H9 (cell line): ENCODE results near the gene RUSF1. TPM values are rescaled to one million over a fixed set of nuclear protein-coding genes. Genes with fewer than 3 reads are reported as not detected.

Source experiments
- DNase-seq: peaks from one replicate; pipeline ENCODE4 v3.0.0-alpha.2; 2017
- H2AFZ ChIP-seq: one replicate; pipeline ENCODE4 v1.6.1; 2013; ENCODE audit warnings: mild to moderate bottlenecking, low read length, control low read depth, moderate library complexity
- H2AK5ac ChIP-seq: 2 replicates; pipeline ENCODE4 v1.6.1; 2013; ENCODE audit warnings: low read length, control low read depth, mixed read lengths; ENCODE audit not compliant: insufficient read length
- H2BK120ac ChIP-seq: one replicate; pipeline ENCODE4 v1.6.1; 2013; ENCODE audit warnings: low read depth, mild to moderate bottlenecking, low read length, control low read depth, inconsistent platforms; ENCODE audit not compliant: poor library complexity, severe bottlenecking
- H2BK12ac ChIP-seq: 2 replicates; pipeline ENCODE4 v1.6.1; 2013; ENCODE audit warnings: low read length, control low read depth, mixed read lengths, low read depth; ENCODE audit not compliant: insufficient read length
- H2BK15ac ChIP-seq: 2 replicates; pipeline ENCODE4 v1.6.1; 2013; ENCODE audit warnings: low read depth, low read length, control low read depth
- H2BK20ac ChIP-seq: one replicate; pipeline ENCODE4 v1.6.1; 2013; ENCODE audit warnings: low read depth, mild to moderate bottlenecking, low read length, control low read depth, inconsistent platforms; ENCODE audit not compliant: poor library complexity, severe bottlenecking
- H2BK5ac ChIP-seq: 2 replicates; pipeline ENCODE4 v1.6.1; 2013; ENCODE audit warnings: low read length, control low read depth, mixed read lengths; ENCODE audit not compliant: insufficient read length
- H3K14ac ChIP-seq: 2 replicates; pipeline ENCODE4 v1.6.1; 2013; ENCODE audit warnings: low read length, control low read depth; ENCODE audit not compliant: insufficient read depth
- H3K18ac ChIP-seq: 2 replicates; pipeline ENCODE4 v1.6.1; 2013; ENCODE audit warnings: low read depth, mild to moderate bottlenecking, mixed read lengths, low read length, control low read depth; ENCODE audit not compliant: insufficient read length
- H3K23ac ChIP-seq: 2 replicates; pipeline ENCODE4 v1.6.1; 2013; ENCODE audit warnings: low read length, control low read depth, mixed read lengths, low read depth; ENCODE audit not compliant: insufficient read length
- H3K23me2 ChIP-seq: 2 replicates; pipeline ENCODE4 v1.6.1; 2013; ENCODE audit warnings: low read depth, mild to moderate bottlenecking, mixed read lengths, low read length, control low read depth; ENCODE audit not compliant: insufficient read length, poor library complexity, severe bottlenecking
- H3K27ac ChIP-seq: 2 replicates; pipeline ENCODE4 v1.5.1; 2013; ENCODE audit warnings: low read length, control low read depth, mixed read lengths, low read depth; ENCODE audit not compliant: insufficient read length
- H3K27me3 ChIP-seq: 2 replicates; pipeline ENCODE4 v1.6.1; 2013; ENCODE audit warnings: low read length, control low read depth, inconsistent platforms; ENCODE audit not compliant: insufficient read depth
- H3K4ac ChIP-seq: 2 replicates; pipeline ENCODE4 v1.6.1; 2013; ENCODE audit warnings: low read depth, mild to moderate bottlenecking, control low read depth, inconsistent platforms, low read length, moderate library complexity
- H3K4me1 ChIP-seq: 2 replicates; pipeline ENCODE4 v1.6.1; 2013; ENCODE audit warnings: low read length, control low read depth, inconsistent platforms; ENCODE audit not compliant: insufficient read depth
- H3K4me2 ChIP-seq: 2 replicates; pipeline ENCODE4 v1.6.1; 2013; ENCODE audit warnings: low read length, control low read depth, mixed read lengths; ENCODE audit not compliant: insufficient read length, insufficient read depth
- H3K56ac ChIP-seq: 2 replicates; pipeline ENCODE4 v1.6.1; 2013; ENCODE audit warnings: low read depth, mild to moderate bottlenecking, mixed read lengths, low read length, control low read depth; ENCODE audit not compliant: insufficient read length
- H3K79me1 ChIP-seq: 2 replicates; pipeline ENCODE4 v1.6.1; 2013; ENCODE audit warnings: low read depth, mild to moderate bottlenecking, moderate library complexity, low read length, control low read depth, inconsistent platforms; ENCODE audit not compliant: insufficient read depth, poor library complexity, severe bottlenecking
- H3K79me2 ChIP-seq: 2 replicates; pipeline ENCODE4 v1.6.1; 2013; ENCODE audit warnings: low read length, control low read depth, inconsistent platforms; ENCODE audit not compliant: insufficient read depth
- H3K9ac ChIP-seq: 2 replicates; pipeline ENCODE4 v1.6.1; 2013; ENCODE audit warnings: low read length, control low read depth, mixed read lengths; ENCODE audit not compliant: insufficient read length; ENCODE audit errors: extremely low read depth
- H3K9me3 ChIP-seq: one replicate; pipeline ENCODE4 v1.6.1; 2013; ENCODE audit warnings: low read depth, low read length, inconsistent platforms; ENCODE audit not compliant: control insufficient read depth
- H3T11ph ChIP-seq: one replicate; pipeline ENCODE4 v1.6.1; 2013; ENCODE audit warnings: mild to moderate bottlenecking, low read length, control low read depth, inconsistent platforms
- H4K20me1 ChIP-seq: one replicate; pipeline ENCODE4 v1.6.1; 2013; ENCODE audit not compliant: control insufficient read depth, insufficient read length, insufficient read depth
- H4K5ac ChIP-seq: 2 replicates; pipeline ENCODE4 v1.6.1; 2013; ENCODE audit warnings: low read depth, mild to moderate bottlenecking, mixed read lengths, low read length, control low read depth; ENCODE audit not compliant: insufficient read length
- H4K8ac ChIP-seq: replicated peaks from 2 replicates; pipeline ENCODE4 v1.6.1; 2013; ENCODE audit warnings: low read length, control low read depth, mixed read lengths, low read depth; ENCODE audit not compliant: insufficient read length
- H4K91ac ChIP-seq: 2 replicates; pipeline ENCODE4 v1.6.1; 2013; ENCODE audit warnings: low read depth, mild to moderate bottlenecking, moderate library complexity, mixed read lengths, low read length, control low read depth; ENCODE audit not compliant: insufficient read length
- H3K27ac Mint-ChIP-seq, 3 experiments: 2 replicates in 2 of 3; 3 replicates in 1 of 3; pipeline ENCODE4 v1.8.0; 2020 to 2021; ENCODE audit warnings: mixed read lengths in 3 of 3, mild to moderate bottlenecking in 1 of 3, moderate library complexity in 1 of 3
- H3K27me3 Mint-ChIP-seq: 2 replicates; pipeline ENCODE4 v1.8.0; 2021; ENCODE audit warnings: low read depth, mild to moderate bottlenecking, moderate library complexity, mixed read lengths
- H3K36me3 Mint-ChIP-seq, 3 experiments: 2 replicates in 2 of 3; 3 replicates in 1 of 3; pipeline ENCODE4 v1.8.0; 2020 to 2021; ENCODE audit warnings: low read depth in 3 of 3, mixed read lengths in 3 of 3; ENCODE audit not compliant: insufficient read depth in 1 of 3
- H3K4me1 Mint-ChIP-seq, 2 experiments: 2 replicates each; pipeline ENCODE4 v1.8.0; 2020; ENCODE audit warnings: mixed read lengths in 2 of 2
- H3K4me3 Mint-ChIP-seq, 2 experiments: 2 replicates in 1 of 2; 3 replicates in 1 of 2; pipeline ENCODE4 v1.8.0; 2020 to 2021; ENCODE audit warnings: mild to moderate bottlenecking in 2 of 2, mixed read lengths in 2 of 2, moderate library complexity in 1 of 2
- H3K9me3 Mint-ChIP-seq, 2 experiments: 2 replicates in 1 of 2; 3 replicates in 1 of 2; pipeline ENCODE4 v1.8.0; 2020; ENCODE audit warnings: mild to moderate bottlenecking in 2 of 2, mixed read lengths in 2 of 2, moderate library complexity in 1 of 2
- CTCF ChIP-seq: fragments of 200-600 bp; sonication (generic); conservative IDR thresholded peaks from 3 replicates; pipeline ENCODE4 v1.8.0; 2021; ENCODE audit warnings: antibody characterized with exemption, mild to moderate bottlenecking
- WGBS: extraction: QIAGEN DNeasy Blood & Tissue Kit; methylation state at CpG from one replicate; pipeline ENCODE4 v1.1.7; 2013; ENCODE audit warnings: missing lambda C conversion rate, low lambda C conversion rate, mixed read lengths; ENCODE audit not compliant: insufficient read length; ENCODE audit errors: extremely low coverage; 5-methylcytosine and 5-hydroxymethylcytosine counted together
- total RNA-seq: library from RNA; stranded (reverse); gene quantifications from 2 replicates; pipeline ENCODE4 v1.2.1, GENCODE V29; 2021

Gene RUSF1
- total RNA-seq, 1 experiment from 2014 or later = 33.4 TPM

GRCh38 chr16:31471241-31471874, 36.8 kb downstream of the RUSF1 start:
- no peak overlapping the region for H3K27ac ChIP-seq
- no peaks in the 10 kb centered on the region for H4K20me1 ChIP-seq
- Mint-ChIP-seq H3K27ac (no peak overlapping the region; a peak in 1 of 7 replicates), H3K9me3 (no peaks in the 10 kb centered on the region; a peak in 1 of 5 replicates), H3K4me1 (peaks cover 10 to 18% of the 10 kb centered on the region in 2 experiments), H3K4me3 (peak overlapping the region; percentile 72 to 80), H3K27me3 (peaks cover 43% of the 10 kb centered on the region), H3K36me3 (peaks cover 3 to 21% (median 3%) of the 10 kb centered on the region in 3 experiments; a peak in 6 of 7 replicates)
- H2AFZ ChIP-seq = no peak overlapping the region
- no peak overlapping the region for H2BK5ac ChIP-seq
- no peak overlapping the region for H3K18ac ChIP-seq
- no peak overlapping the region for H3K23ac ChIP-seq
- peak overlapping the region; percentile 54 for H3K4me2 ChIP-seq
- H4K8ac ChIP-seq = no peak overlapping the region
- H3K79me1 ChIP-seq = no peaks in the 10 kb centered on the region
- H3K4me1 ChIP-seq = peaks cover 3% of the 10 kb centered on the region; the same call in 1 of the 2 replicates
- H4K91ac ChIP-seq = no peak overlapping the region
- H2BK15ac ChIP-seq = no peak overlapping the region
- no peak overlapping the region for H3K56ac ChIP-seq
- H3K14ac ChIP-seq = no peak overlapping the region
- peaks cover 12% of the 10 kb centered on the region for H3K23me2 ChIP-seq
- no peak for DNase-seq
- peak overlapping the region; percentile 25 for H3K9ac ChIP-seq
- H3K27me3 ChIP-seq = no peaks in the 10 kb centered on the region; the same call in 1 of the 2 replicates
- H4K5ac ChIP-seq = no peak overlapping the region
- no peak overlapping the region for H2AK5ac ChIP-seq
- no peak overlapping the region for H2BK12ac ChIP-seq
- WGBS = no CpG with 5 or more reads among the region's 15 CpGs
- no peak for TF ChIP-seq CTCF
- no peak overlapping the region for H2BK20ac ChIP-seq
- no peaks in the 10 kb centered on the region for H3K9me3 ChIP-seq
- no peak overlapping the region for H2BK120ac ChIP-seq
- no peak overlapping the region for H3T11ph ChIP-seq
- H3K79me2 ChIP-seq = no peaks in the 10 kb centered on the region
- no peak overlapping the region for H3K4ac ChIP-seq
